RWPE2 (cell line): ENCODE measurements around the gene FAM20C.

Experiments used
- ATAC-seq: fragments of 200-7000 bp; cut with Tn5 transposase; 3 replicates; pipeline ENCODE4 v1.9.1; 2021; ENCODE audit warnings: low read depth
- DNase-seq: peaks from one replicate; pipeline ENCODE4 v3.0.0-alpha.2; 2020; ENCODE audit warnings: low spot score
- H3K27ac ChIP-seq: fragments of 450-650 bp; 2 replicates; pipeline ENCODE4 v1.5.1; 2017; ENCODE audit warnings: mild to moderate bottlenecking; ENCODE audit not compliant: poor library complexity, severe bottlenecking
- H3K27me3 ChIP-seq: fragments of 250-450 bp; sonication (Bioruptor Pico); 2 replicates; pipeline ENCODE4 v1.5.1; 2021; ENCODE audit warnings: mild to moderate bottlenecking, moderate library complexity; ENCODE audit not compliant: insufficient read depth, poor library complexity, severe bottlenecking
- H3K36me3 ChIP-seq: fragments of 250-450 bp; sonication (Bioruptor Pico); 2 replicates; pipeline ENCODE4 v1.5.1; 2020; ENCODE audit warnings: low read depth, mild to moderate bottlenecking, moderate library complexity
- H3K4me1 ChIP-seq: fragments of 250-450 bp; sonication (Bioruptor Pico); 2 replicates; pipeline ENCODE4 v1.5.1; 2021; ENCODE audit warnings: mild to moderate bottlenecking, moderate library complexity; ENCODE audit not compliant: insufficient read depth, poor library complexity, severe bottlenecking
- H3K4me3 ChIP-seq: fragments of 250-450 bp; sonication (Bioruptor Pico); 2 replicates; pipeline ENCODE4 v1.5.1; 2021; ENCODE audit warnings: mild to moderate bottlenecking, moderate library complexity; ENCODE audit not compliant: severe bottlenecking
- H3K9me3 ChIP-seq: fragments of 250-450 bp; sonication (Bioruptor Pico); 2 replicates; pipeline ENCODE4 v1.5.1; 2021; ENCODE audit warnings: mild to moderate bottlenecking, moderate library complexity; ENCODE audit not compliant: severe bottlenecking
- TF ChIP-seq, protein P1 (sequence below): fragments of 450-650 bp; IDR thresholded peaks from one replicate; pipeline ENCODE4 v1.5.1; 2017; ENCODE audit warnings: mild to moderate bottlenecking, moderate library complexity; ENCODE audit not compliant: poor library complexity, severe bottlenecking

FAM20C gene

GRCh38 chr7:191981-192649, at the start of gene FAM20C:
Gene FAM20C (plus strand): TSS chr7:192571. CDS start chr7:193200, 629 bp downstream.
- Histone ChIP-seq H3K9me3 (no peaks in the 10 kb centered on the region), H3K4me3 (peak within 1 kb of the TSS; percentile 67), H3K27me3 (no peaks in the 10 kb centered on the region), H3K4me1 (no peaks in the 10 kb centered on the region), H3K36me3 (peaks cover 27% of the 10 kb centered on the region), H3K27ac (peak within 1 kb of the TSS; percentile 57)
- DNase-seq (no peak), ATAC-seq (peak; percentile 86)
- TF ChIP-seq, protein P1, sequence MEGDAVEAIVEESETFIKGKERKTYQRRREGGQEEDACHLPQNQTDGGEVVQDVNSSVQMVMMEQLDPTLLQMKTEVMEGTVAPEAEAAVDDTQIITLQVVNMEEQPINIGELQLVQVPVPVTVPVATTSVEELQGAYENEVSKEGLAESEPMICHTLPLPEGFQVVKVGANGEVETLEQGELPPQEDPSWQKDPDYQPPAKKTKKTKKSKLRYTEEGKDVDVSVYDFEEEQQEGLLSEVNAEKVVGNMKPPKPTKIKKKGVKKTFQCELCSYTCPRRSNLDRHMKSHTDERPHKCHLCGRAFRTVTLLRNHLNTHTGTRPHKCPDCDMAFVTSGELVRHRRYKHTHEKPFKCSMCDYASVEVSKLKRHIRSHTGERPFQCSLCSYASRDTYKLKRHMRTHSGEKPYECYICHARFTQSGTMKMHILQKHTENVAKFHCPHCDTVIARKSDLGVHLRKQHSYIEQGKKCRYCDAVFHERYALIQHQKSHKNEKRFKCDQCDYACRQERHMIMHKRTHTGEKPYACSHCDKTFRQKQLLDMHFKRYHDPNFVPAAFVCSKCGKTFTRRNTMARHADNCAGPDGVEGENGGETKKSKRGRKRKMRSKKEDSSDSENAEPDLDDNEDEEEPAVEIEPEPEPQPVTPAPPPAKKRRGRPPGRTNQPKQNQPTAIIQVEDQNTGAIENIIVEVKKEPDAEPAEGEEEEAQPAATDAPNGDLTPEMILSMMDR, result no peak

DNA sequence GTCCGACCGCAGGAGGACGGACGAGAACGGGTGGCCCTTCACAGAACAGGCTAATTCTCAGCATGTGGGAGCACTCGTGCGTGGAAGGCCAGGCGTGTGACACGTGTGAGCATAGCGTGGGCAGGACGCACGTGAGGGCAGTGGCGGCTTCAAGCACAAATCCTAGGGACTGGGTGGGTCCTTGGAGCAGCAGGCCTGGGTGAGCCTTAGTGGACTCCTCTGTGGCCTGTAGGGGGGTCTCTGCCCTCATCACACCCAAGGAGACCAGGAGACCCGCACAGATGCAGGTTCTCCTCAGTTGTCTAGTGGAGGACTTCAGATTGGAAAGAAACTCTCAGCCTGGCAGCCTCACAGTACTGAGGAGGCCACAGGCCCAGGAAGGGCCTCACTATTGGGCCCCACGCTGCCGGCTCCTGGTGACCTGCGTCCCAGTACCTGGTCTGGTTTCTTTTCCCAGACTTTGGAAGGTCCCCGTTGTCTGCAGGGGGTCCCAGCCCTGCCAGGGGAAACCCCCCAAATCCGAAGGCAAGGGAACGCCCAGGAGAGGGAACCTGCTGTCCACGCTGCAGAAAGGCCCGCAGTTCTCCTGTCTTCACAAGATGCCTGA, 49.1 kb upstream of the FAM20C start:
- no peak overlapping the region for H3K4me3 ChIP-seq
- H3K27ac ChIP-seq, result no peak overlapping the region
- DNase-seq, result peak; percentile 38
- no peaks in the 10 kb centered on the region for H3K9me3 ChIP-seq
- peaks cover 1% of the 10 kb centered on the region for H3K4me1 ChIP-seq
- TF ChIP-seq, protein P1, result no peak
- no peak for ATAC-seq
- H3K27me3 ChIP-seq, result no peaks in the 10 kb centered on the region
- H3K36me3 ChIP-seq, result peaks cover 10% of the 10 kb centered on the region

DNA sequence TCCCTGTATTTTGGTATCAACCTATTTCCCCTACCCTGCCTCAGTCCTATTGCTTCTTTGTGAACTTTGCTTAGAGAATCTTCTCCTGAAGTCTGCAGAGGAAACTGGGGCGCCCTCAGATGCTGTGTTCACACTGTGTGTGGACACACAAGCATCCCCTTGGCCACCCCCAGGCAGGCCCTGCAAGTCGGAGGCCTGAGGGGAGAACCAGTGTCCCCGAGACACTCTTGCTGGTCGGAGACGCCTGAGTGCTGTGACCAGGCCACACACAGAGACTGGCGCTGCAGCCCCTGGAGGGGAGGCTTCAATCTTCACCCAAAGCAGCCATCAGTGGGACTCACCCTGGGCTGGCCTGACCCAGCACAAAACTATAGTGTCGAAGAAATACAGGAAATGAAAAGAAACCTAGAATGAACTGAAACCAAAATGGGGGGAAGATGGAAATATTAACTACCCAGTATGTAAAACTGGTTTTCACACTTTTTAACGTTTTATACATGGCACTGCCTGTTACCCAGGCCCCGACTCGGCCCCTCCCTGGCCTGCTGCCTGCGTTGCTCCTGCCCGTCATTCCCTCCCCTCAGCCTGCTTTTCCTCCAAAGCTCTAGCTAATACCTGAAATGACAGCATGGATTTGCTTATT, 48.4 kb upstream of the FAM20C start:
- ATAC-seq, result no peak

DNA sequence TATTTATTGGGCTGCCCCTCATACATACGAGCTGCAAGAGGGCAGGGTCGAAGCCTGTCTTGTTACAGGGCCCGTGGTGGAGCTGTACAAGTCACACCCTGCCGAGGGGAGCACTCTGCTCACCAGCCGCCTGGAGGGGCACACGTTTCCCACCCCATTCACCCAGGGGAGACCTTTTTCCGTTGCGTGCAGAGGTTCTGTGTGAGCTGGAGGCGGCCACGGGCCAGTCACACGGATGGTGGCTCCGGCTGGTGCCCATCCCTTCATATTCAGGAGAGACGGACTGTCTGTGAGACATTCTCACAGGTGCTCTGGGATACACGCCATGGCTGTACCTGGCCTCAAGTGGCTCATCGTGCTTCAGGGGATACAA, 47.9 kb upstream of the FAM20C start:
- no peaks in the 10 kb centered on the region for H3K9me3 ChIP-seq
- ATAC-seq (no peak), DNase-seq (peak; percentile 38)
- no peak overlapping the region for H3K27ac ChIP-seq
- peaks cover 4% of the 10 kb centered on the region for H3K4me1 ChIP-seq
- TF ChIP-seq, protein P1, result no peak
- no peaks in the 10 kb centered on the region for H3K27me3 ChIP-seq
- peaks cover 10% of the 10 kb centered on the region for H3K36me3 ChIP-seq
- H3K4me3 ChIP-seq, result no peak overlapping the region

More for the DNA sequence above, 48.4 kb upstream of the FAM20C start:
- Histone ChIP-seq H3K36me3 (peaks cover 10% of the 10 kb centered on the region), H3K9me3 (no peaks in the 10 kb centered on the region), H3K4me3 (no peak overlapping the region), H3K27ac (no peak overlapping the region), H3K4me1 (peaks cover 4% of the 10 kb centered on the region), H3K27me3 (no peaks in the 10 kb centered on the region)
- TF ChIP-seq, protein P1, result no peak
- DNase-seq, result peak; percentile 38
